OCI-M2 (cell line): ENCODE results near the gene CDH12.
A peak's percentile ranks its signal among the peaks of the same experiment; 100 is the strongest.
"Not testable (repeated sequence)": the region's sequence is repeated elsewhere in the genome, so short reads cannot be mapped to it uniquely, and the experiment has no call there.

Experiments
- DNase-seq: peaks from one replicate; lab custom pipeline; 2025; ENCODE audit not compliant: unreplicated experiment; lab: John Stamatoyannopoulos, UW

The CDH12 gene

GRCh38 chr5:22651355-22651754, 201.8 kb downstream of the CDH12 start:
- DNase-seq, result no peak

DNA sequence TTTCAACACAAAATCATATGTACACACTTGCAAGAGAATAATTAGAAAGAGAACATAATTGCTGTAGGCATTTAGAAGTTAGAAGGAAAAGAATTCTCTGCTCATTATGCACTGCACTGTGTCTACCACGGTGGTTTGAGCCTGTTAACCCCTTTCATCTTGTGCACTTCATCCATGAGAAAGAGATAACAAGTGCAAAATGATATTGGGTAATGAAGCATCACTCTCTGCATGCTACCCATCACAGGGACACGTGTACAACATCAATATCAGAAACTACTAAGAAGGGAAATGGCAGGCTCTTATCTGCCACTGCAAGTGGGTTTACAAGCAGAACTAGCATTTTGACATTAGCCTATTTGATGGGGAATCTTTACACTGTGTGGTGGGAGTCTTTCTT, 202.6 kb downstream of the CDH12 start:
- DNase-seq, result no peak

DNA sequence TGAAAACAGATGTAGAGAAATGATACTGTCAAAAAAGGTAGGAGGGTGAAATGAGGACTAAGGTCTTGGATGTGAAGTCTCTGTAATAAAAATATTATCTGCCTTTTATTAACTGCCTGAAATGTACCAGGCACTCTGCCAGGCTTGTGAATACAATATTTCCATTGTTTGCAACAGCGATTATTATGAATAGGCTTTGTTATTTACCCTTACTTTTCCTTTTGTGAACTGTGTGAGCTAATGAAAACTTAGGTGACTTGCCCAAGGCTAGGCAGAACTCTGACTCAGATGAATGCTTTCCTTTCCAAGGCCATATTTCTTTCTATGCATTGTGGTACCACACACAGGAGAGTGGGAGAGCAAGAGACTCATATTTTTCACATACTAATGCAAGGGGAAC, 204.1 kb downstream of the CDH12 start:
- no peak for DNase-seq

- DNase-seq, result no peak
Observed at GRCh38 chr5:22644859-22645258, 208.3 kb downstream of the CDH12 start.

- no peak for DNase-seq
Observed at GRCh38 chr5:22643356-22643755, 209.8 kb downstream of the CDH12 start.

- no peak for DNase-seq
Observed at GRCh38 chr5:22631683-22632082, 221.5 kb downstream of the CDH12 start.

GRCh38 chr5:22627029-22627428, 226.1 kb downstream of the CDH12 start:
- DNase-seq, result no peak

GRCh38 chr5:22625451-22625850, 227.7 kb downstream of the CDH12 start:
- DNase-seq, result no peak

- no peak for DNase-seq
Observed at GRCh38 chr5:22621084-22621483, 232.1 kb downstream of the CDH12 start.

GRCh38 chr5:22615964-22616363, 237.2 kb downstream of the CDH12 start:
- DNase-seq, result no peak

DNA sequence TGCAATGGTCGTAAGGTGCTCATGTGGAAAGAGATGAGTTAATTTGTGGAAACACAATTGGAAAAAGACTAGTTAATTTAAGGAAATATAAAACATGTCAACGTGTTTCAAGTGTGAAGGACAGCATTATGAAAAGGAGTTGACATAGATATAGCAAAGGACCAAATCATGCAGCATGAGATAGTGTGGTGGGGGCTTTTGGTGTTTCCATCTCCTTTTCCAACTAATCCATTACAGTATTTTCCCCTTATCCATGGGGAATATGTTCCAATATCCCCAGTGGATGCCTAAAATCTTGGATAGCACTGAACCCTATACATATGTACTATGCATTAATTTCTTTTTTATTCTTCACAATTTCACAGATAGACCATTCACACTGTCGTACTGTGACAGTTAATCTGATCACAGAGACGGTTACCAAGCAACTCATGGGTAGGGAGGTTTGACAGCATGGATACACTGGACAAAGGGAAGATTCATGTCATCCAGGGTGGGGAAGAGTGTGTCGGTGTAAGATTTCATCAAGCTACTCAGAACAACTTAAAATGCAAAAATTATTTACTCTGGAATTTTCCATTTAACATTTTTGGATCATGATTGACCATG, 238.6 kb downstream of the CDH12 start:
- no peak for DNase-seq

- no peak for DNase-seq
Observed at GRCh38 chr5:22612928-22613327, 240.2 kb downstream of the CDH12 start.

- no peak for DNase-seq
Observed at GRCh38 chr5:22611327-22611726, 241.8 kb downstream of the CDH12 start.

DNA sequence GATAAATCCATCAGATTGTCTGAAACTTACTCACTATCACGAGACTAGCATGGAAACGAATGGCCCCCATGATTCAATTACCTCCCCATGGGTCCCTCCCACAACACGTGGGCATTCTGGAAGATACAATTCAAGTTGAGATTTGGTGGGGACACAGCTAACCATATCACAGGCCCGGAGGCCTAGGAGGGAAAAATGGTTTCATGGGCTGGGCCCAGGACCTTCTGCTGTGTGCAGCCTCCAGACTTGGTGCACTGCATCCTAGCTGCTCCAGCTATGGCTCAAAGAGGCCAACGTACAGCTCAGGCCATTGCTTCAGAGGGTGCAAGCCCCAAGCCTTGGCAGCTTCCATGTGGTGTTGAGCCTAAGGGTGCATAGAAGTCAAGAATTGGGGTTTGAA, 245.6 kb downstream of the CDH12 start:
- not testable (repeated sequence) for DNase-seq

GRCh38 chr5:22605473-22605872, 247.7 kb downstream of the CDH12 start:
- no peak for DNase-seq

DNA sequence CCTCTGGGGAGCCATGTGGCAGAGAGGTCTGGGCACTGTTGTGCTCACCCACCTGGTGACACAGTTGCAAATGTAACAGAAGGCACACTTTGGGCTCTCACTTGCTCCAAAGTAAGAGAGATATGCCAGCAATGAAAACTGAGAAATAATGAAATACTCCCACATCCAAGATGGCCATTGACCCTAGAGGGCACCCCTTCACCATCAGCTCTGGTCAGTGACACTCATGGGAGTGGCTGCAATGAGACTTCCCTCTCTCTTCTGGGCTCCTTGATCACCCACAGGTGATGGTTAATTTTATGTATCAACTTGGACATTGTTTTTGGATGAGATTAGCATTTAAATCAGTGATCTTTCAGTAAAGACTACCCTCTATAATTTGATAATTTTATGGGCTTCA, 248.4 kb downstream of the CDH12 start:
- no peak for DNase-seq

DNA sequence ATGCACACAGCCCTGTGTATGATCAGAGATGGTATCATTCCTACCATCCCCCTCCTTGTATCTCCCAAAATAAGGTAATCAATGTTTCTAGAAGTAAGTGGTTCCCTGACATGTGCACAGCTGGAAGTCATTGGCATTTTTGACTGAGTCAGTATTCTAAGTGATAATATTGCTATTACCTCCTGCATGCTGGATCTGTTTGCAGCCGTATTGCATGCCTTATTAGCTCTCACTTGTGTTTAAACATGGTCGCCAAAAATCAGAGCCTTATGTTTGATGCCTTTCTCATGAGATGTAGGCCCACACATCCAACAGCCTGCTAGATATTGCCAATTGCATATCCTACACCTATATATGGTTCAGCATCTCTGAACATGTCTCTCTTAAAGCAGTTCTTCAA, 254.3 kb downstream of the CDH12 start:
- no peak for DNase-seq

DNA sequence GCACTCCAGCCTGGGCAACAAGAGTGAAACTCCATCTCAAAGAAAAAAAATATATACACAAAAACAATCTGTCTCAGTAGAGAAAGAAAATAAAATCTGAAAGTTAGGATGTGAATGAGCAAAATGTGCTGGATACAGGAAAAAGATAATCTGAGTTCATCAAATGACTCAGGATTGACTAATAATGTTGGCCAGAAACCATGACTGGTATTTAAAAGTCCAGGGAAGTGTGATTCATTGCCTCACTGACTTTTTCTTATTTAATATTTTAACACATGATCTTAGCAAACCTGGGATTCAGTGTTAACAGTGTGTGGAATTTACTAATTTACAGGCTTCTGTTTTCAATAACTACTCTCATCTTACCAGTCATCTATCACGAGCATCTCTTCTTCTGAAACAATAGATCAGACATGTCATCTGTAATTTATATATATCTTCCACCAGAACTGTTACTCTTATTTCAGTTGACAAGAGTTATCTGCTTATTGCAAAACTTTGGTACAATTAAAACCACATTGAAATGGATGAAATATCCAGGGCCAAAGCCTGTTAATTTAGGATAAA, 256.7 kb downstream of the CDH12 start:
- DNase-seq, result no peak

DNA sequence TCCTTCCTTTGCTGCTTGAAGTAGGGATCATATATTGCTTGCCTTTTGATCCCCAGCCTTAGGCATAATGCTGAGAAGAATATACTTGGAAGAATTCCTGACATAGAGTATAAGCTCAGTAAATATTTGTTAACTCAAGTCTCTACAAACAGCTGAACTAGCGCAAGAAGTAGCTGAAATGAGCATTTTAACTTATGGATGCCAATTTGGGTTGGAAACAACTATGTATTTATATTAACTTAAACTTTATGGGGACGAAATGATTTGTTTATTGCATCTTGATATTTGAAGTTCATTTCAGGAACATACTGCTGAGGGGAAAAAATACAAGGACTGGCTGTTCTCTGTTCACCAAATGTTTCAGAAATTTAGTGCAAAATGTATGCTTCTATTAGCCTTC, 258.7 kb downstream of the CDH12 start:
- DNase-seq, result no peak

- DNase-seq, result no peak
Observed at GRCh38 chr5:22593592-22593991, 259.6 kb downstream of the CDH12 start.

DNA sequence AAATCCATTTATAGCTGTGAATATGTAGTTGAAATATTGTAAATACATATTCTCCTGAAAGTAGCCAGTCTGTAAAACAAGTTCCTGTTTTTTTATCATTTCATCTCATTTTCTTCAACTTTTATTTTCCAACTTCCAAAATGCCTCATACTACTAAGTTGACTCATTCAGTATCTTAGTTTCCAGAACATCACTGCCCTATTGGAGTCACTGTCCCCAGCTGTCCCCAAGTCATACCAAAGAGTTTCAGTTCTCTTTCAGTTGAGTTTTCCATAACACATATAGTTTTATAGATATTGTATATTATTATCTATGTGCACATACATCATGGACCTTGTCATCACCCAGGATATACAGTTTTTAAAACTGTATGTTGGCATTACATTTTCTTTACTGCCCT, 261.7 kb downstream of the CDH12 start:
- DNase-seq, result peak; percentile 68

GRCh38 chr5:22590677-22591268, 262.4 kb downstream of the CDH12 start:
- no peak for DNase-seq

- DNase-seq, result no peak
Observed at GRCh38 chr5:22577711-22578110, 275.4 kb downstream of the CDH12 start.
